ENCODE results near the gene OR2AT4.
"Not testable (repeated sequence)": the region's sequence is repeated elsewhere in the genome, so short reads cannot be mapped to it uniquely, and the experiment has no call there.

Gene OR2AT4

GRCh38 chr11:75101424-75102128 is 4.9 kb upstream of the OR2AT4 start:
- TF ChIP-seq CTCF (conservative IDR thresholded peaks at IDR 0.05): no peak
- no peak overlapping the region for H3K27ac ChIP-seq

- TF ChIP-seq CTCF (conservative IDR thresholded peaks at IDR 0.05): no peak
- no peak overlapping the region for H3K27ac ChIP-seq
Observed at GRCh38 chr11:75100314-75100713, 3.6 kb upstream of the OR2AT4 start.

- no peak overlapping the region for H3K27ac ChIP-seq
Observed at GRCh38 chr11:75099635-75100034, 3.0 kb upstream of the OR2AT4 start.

GRCh38 chr11:75098835-75099439 is 2.3 kb upstream of the OR2AT4 start:
- H3K27ac ChIP-seq: not testable (repeated sequence)

More at GRCh38 chr11:75099635-75100034, 3.0 kb upstream of the OR2AT4 start:
- TF ChIP-seq CTCF (conservative IDR thresholded peaks at IDR 0.05): no peak

GRCh38 chr11:75098181-75098580 is 1.5 kb upstream of the OR2AT4 start:
- H3K27ac ChIP-seq: not testable (repeated sequence)

- no peak for TF ChIP-seq CTCF (conservative IDR thresholded peaks at IDR 0.05)
Observed at GRCh38 chr11:75097173-75097557, 489 bp upstream of the OR2AT4 start.

GRCh38 chr11:75094382-75094781 is 2.3 kb downstream of the OR2AT4 start:
- H3K27ac ChIP-seq: not testable (repeated sequence)

More at GRCh38 chr11:75097173-75097557, 489 bp upstream of the OR2AT4 start:
- no peak overlapping the region for H3K27ac ChIP-seq

- no peak for TF ChIP-seq CTCF (conservative IDR thresholded peaks at IDR 0.05)
- no peak overlapping the region for H3K27ac ChIP-seq
Observed at GRCh38 chr11:75090671-75091177, 6.0 kb downstream of the OR2AT4 start.
